Neuronal stem cell (in vitro differentiated cells): ENCODE measurements around the gene VPS36.
A peak's percentile ranks its signal among the peaks of the same experiment; 100 is the strongest.

Experiments used
- DNase-seq: peaks from one replicate; pipeline ENCODE4 v3.0.0-alpha.2; 2013; ENCODE audit warnings: low spot score
- H2AFZ ChIP-seq: one replicate; pipeline ENCODE4 v1.6.1; 2013; ENCODE audit warnings: mild to moderate bottlenecking, low read length, inconsistent platforms
- H2AK5ac ChIP-seq: 2 replicates; pipeline ENCODE4 v1.6.1; 2013; ENCODE audit warnings: low read depth, mild to moderate bottlenecking, inconsistent platforms, low read length, moderate library complexity, mixed read lengths
- H2BK120ac ChIP-seq: 2 replicates; pipeline ENCODE4 v1.6.1; 2013; ENCODE audit warnings: low read depth, mild to moderate bottlenecking, inconsistent platforms, low read length, moderate library complexity, mixed read lengths
- H2BK12ac ChIP-seq: one replicate; pipeline ENCODE4 v1.6.1; 2013; ENCODE audit warnings: low read length, inconsistent platforms
- H2BK15ac ChIP-seq: 2 replicates; pipeline ENCODE4 v1.6.1; 2013; ENCODE audit warnings: mild to moderate bottlenecking, low read length, inconsistent platforms, mixed read lengths
- H2BK5ac ChIP-seq: one replicate; pipeline ENCODE4 v1.6.1; 2013; ENCODE audit warnings: inconsistent platforms, mild to moderate bottlenecking, low read length, moderate library complexity
- H3K14ac ChIP-seq: one replicate; pipeline ENCODE4 v1.6.1; 2013; ENCODE audit warnings: low read length, inconsistent platforms
- H3K18ac ChIP-seq: 2 replicates; pipeline ENCODE4 v1.6.1; 2013; ENCODE audit warnings: low read length, inconsistent platforms
- H3K23ac ChIP-seq: 2 replicates; pipeline ENCODE4 v1.6.1; 2013; ENCODE audit warnings: low read depth, mild to moderate bottlenecking, mixed read lengths, low read length, inconsistent platforms; ENCODE audit not compliant: poor library complexity
- H3K27ac ChIP-seq: replicated peaks from 3 replicates; pipeline ENCODE4 v1.5.1; 2013; ENCODE audit warnings: low read length, inconsistent platforms
- H3K27me3 ChIP-seq, 3 experiments: 2 replicates each; pipeline ENCODE4 v1.6.1; 2013; ENCODE audit warnings: low read length in 3 of 3, mild to moderate bottlenecking in 2 of 3, inconsistent platforms in 1 of 3, low read depth in 1 of 3, mixed read lengths in 1 of 3, moderate library complexity in 1 of 3; ENCODE audit not compliant: control insufficient read depth in 3 of 3, insufficient read depth in 3 of 3
- H3K36me3 ChIP-seq, 2 donors: replicated peaks in 1 of 2; 2 replicates each; pipeline ENCODE4 v1.6.1; 2013; ENCODE audit warnings: low read length in 2 of 2; ENCODE audit not compliant: control insufficient read depth in 2 of 2, insufficient read depth in 2 of 2
- H3K4ac ChIP-seq: 2 replicates; pipeline ENCODE4 v1.6.1; 2013; ENCODE audit warnings: inconsistent platforms, mild to moderate bottlenecking, low read length, moderate library complexity
- H3K4me1 ChIP-seq, 2 donors: 1 replicate in 1 of 2; 2 replicates in 1 of 2; pipeline ENCODE4 v1.6.1; 2013; ENCODE audit warnings: low read length in 2 of 2, low read depth in 1 of 2; ENCODE audit not compliant: control insufficient read depth in 2 of 2, insufficient read depth in 1 of 2
- H3K4me2 ChIP-seq: one replicate; pipeline ENCODE4 v1.6.1; 2013; ENCODE audit warnings: mild to moderate bottlenecking, low read length, inconsistent platforms; ENCODE audit not compliant: insufficient read depth, poor library complexity, severe bottlenecking
- H3K4me3 ChIP-seq, 2 donors: 2 replicates each; pipeline ENCODE4 v1.5.1; 2013; ENCODE audit warnings: low read length in 2 of 2, mild to moderate bottlenecking in 2 of 2, inconsistent platforms in 1 of 2, moderate library complexity in 1 of 2
- H3K79me1 ChIP-seq: one replicate; pipeline ENCODE4 v1.6.1; 2013; ENCODE audit warnings: low read depth, mild to moderate bottlenecking, inconsistent platforms, low read length, moderate library complexity
- H3K9ac ChIP-seq: one replicate; pipeline ENCODE4 v1.6.1; 2013; ENCODE audit warnings: mild to moderate bottlenecking, low read depth, low read length, inconsistent platforms; ENCODE audit not compliant: poor library complexity
- H3K9me3 ChIP-seq, 2 donors: replicated peaks in 1 of 2; 2 replicates each; pipeline versions ENCODE3 to v1.6.1; 2013; ENCODE audit warnings: low read length in 2 of 2, mild to moderate bottlenecking in 2 of 2, inconsistent platforms in 1 of 2, low read depth in 1 of 2, mixed read lengths in 1 of 2, moderate library complexity in 1 of 2; ENCODE audit not compliant: control insufficient read depth in 2 of 2, insufficient read depth in 1 of 2
- H4K8ac ChIP-seq: one replicate; pipeline ENCODE4 v1.6.1; 2013; ENCODE audit warnings: low read depth, mild to moderate bottlenecking, inconsistent platforms, low read length, moderate library complexity
- H4K91ac ChIP-seq: one replicate; pipeline ENCODE4 v1.6.1; 2013; ENCODE audit warnings: low read length, low read depth, mild to moderate bottlenecking, inconsistent platforms; ENCODE audit not compliant: poor library complexity
- WGBS, 2 donors: extraction: QIAGEN DNeasy Blood & Tissue Kit; methylation state at CpG; one replicate each; pipeline ENCODE4 v1.1.7; 2013; ENCODE audit warnings: missing lambda C conversion rate in 2 of 2, mixed read lengths in 1 of 2; ENCODE audit not compliant: insufficient read length in 2 of 2, insufficient replicate concordance in 1 of 2; ENCODE audit errors: extremely low coverage in 2 of 2; 5-methylcytosine and 5-hydroxymethylcytosine counted together

The VPS36 gene

DNA sequence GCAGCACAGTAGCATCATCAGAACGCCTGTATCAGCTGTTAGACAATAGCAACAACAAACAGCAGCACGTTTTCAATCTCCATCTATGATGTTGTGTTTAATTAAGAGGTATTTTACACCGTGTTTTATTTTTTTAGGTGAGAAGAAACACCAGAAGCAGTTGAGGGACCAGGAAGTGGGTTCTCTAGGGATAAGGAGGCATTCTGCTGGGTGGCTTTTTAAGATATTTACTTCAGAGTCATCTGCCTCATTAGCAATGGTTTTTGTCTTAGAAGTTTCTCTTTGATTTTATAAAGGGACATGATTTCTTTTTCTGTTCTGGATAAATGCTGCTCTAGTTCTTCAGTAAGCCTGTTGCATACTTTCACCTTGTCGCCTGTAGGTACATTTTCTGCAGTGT lies 13.1 kb upstream of the VPS36 start:
- Histone ChIP-seq H3K23ac (no peak overlapping the region), H4K91ac (no peak overlapping the region), H2BK15ac (no peak overlapping the region), H3K4me3 (no peak overlapping the region), H2BK120ac (no peak overlapping the region), H3K36me3 (peaks cover 25 to 98% of the 10 kb centered on the region in 2 donors), H3K18ac (no peak overlapping the region), H2BK5ac (no peak overlapping the region), H3K4me2 (no peak overlapping the region), H3K9ac (no peak overlapping the region), H3K4ac (no peak overlapping the region), H3K4me1 (no peaks in the 10 kb centered on the region), H3K27me3 (no peaks in the 10 kb centered on the region), H3K79me1 (no peaks in the 10 kb centered on the region), H2AFZ (no peak overlapping the region), H3K9me3 (peaks cover 0 to 8% of the 10 kb centered on the region in 2 donors), H2BK12ac (no peak overlapping the region), H2AK5ac (no peak overlapping the region), H4K8ac (no peak overlapping the region), H3K27ac (no peak overlapping the region), H3K14ac (no peak overlapping the region)
- DNase-seq = no peak
- WGBS, 2 donors = no CpG with 5 or more reads among the region's 4 CpGs

DNA sequence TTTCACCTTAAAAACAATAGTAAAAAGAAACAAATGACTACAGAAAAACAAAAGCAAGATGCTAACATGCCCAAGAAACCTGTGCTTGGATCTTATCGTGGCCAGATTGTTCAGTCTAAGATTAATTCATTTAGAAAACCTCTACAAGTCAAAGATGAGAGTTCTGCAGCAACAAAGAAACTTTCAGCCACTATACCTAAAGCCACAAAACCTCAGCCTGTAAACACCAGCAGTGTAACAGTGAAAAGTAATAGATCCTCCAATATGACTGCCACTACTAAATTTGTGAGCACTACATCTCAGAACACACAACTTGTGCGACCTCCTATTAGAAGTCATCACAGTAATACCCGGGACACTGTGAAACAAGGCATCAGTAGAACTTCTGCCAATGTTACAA lies 10.8 kb upstream of the VPS36 start:
- H3K23ac ChIP-seq = no peak overlapping the region
- H3K14ac ChIP-seq = no peak overlapping the region
- H2BK12ac ChIP-seq = no peak overlapping the region
- no peak overlapping the region for H3K4me3 ChIP-seq
- no peak overlapping the region for H2BK120ac ChIP-seq
- H3K79me1 ChIP-seq = no peaks in the 10 kb centered on the region
- H3K27me3 ChIP-seq = no peaks in the 10 kb centered on the region
- H2BK5ac ChIP-seq = no peak overlapping the region
- DNase-seq = no peak
- peaks cover 23 to 98% of the 10 kb centered on the region in 2 donors for H3K36me3 ChIP-seq
- H3K18ac ChIP-seq = no peak overlapping the region
- H4K8ac ChIP-seq = no peak overlapping the region
- no peak overlapping the region for H2AFZ ChIP-seq
- H3K4ac ChIP-seq = no peak overlapping the region
- no peak overlapping the region for H3K4me2 ChIP-seq
- H3K4me1 ChIP-seq = no peaks in the 10 kb centered on the region
- H2BK15ac ChIP-seq = no peak overlapping the region
- no peak overlapping the region for H2AK5ac ChIP-seq
- no peak overlapping the region for H4K91ac ChIP-seq
- H3K9ac ChIP-seq = no peak overlapping the region
- H3K27ac ChIP-seq = no peak overlapping the region
- WGBS, 2 donors = no CpG with 5 or more reads among the region's 3 CpGs
- peaks cover 0 to 1% of the 10 kb centered on the region in 2 donors for H3K9me3 ChIP-seq

DNA sequence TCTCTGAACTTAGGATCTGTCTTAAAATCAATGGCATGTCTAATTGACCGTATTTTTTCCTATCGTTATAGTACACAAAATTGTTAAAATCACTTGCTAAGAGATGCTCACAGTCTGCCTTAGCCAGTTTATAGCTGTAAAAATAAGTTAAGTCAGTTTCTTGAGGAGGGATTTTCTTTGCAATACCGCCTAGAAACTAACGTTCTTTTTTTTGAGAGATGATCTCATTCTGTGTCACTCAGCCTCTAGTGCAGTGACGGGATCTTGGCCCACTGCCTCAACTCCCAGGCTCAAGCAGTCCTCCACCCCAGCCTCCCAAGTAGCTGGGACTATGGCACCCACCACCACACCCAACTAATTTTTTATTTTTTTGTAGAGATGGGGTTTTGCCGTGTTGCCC lies 9.2 kb upstream of the VPS36 start:
- Histone ChIP-seq H2BK15ac (no peak overlapping the region), H3K4ac (no peak overlapping the region), H2BK120ac (no peak overlapping the region), H3K4me3 (no peak overlapping the region), H3K36me3 (peaks cover 23 to 83% of the 10 kb centered on the region in 2 donors), H3K4me2 (no peak overlapping the region), H2BK12ac (no peak overlapping the region), H3K9ac (no peak overlapping the region), H3K79me1 (no peaks in the 10 kb centered on the region), H3K9me3 (no peaks in the 10 kb centered on the region), H4K8ac (no peak overlapping the region), H3K27ac (no peak overlapping the region), H2BK5ac (no peak overlapping the region), H3K14ac (no peak overlapping the region), H3K27me3 (no peaks in the 10 kb centered on the region), H3K18ac (no peak overlapping the region), H2AK5ac (no peak overlapping the region), H4K91ac (no peak overlapping the region), H3K4me1 (no peaks in the 10 kb centered on the region), H2AFZ (no peak overlapping the region), H3K23ac (no peak overlapping the region)
- WGBS, 2 donors = no CpG with 5 or more reads among the region's 6 CpGs
- DNase-seq = no peak

- WGBS, 2 donors = no CpG with 5 or more reads among the region's 37 CpGs
- peak overlapping the region; percentile 17 for H4K91ac ChIP-seq
Observed at GRCh38 chr13:52455677-52456041, 5.2 kb upstream of the VPS36 start.

More at GRCh38 chr13:52455677-52456041, 5.2 kb upstream of the VPS36 start:
- H2BK5ac ChIP-seq = peak overlapping the region; percentile 98
- peak overlapping the region; percentile 82 for H3K27ac ChIP-seq
- peak overlapping the region; percentile 51 for H3K4me2 ChIP-seq
- no peaks in the 10 kb centered on the region for H3K79me1 ChIP-seq
- H3K4me3 ChIP-seq = peak overlapping the region; percentile 91 to 97
- no peaks in the 10 kb centered on the region for H3K9me3 ChIP-seq
- peak overlapping the region; percentile 96 for H3K9ac ChIP-seq
- peak overlapping the region; percentile 58 for H2AK5ac ChIP-seq
- H3K14ac ChIP-seq = peak overlapping the region; percentile 85
- H2BK120ac ChIP-seq = no peak overlapping the region
- peak; percentile 76 for DNase-seq
- H3K4ac ChIP-seq = no peak overlapping the region
- H3K36me3 ChIP-seq = peaks cover 11 to 43% of the 10 kb centered on the region in 2 donors
- peaks cover 3% of the 10 kb centered on the region in 2 donors for H3K4me1 ChIP-seq
- peak overlapping the region; percentile 92 for H2AFZ ChIP-seq
- peak overlapping the region; percentile 94 for H3K23ac ChIP-seq
- H4K8ac ChIP-seq = peak overlapping the region; percentile 9
- peak overlapping the region; percentile 79 for H2BK15ac ChIP-seq
- no peaks in the 10 kb centered on the region for H3K27me3 ChIP-seq
- H2BK12ac ChIP-seq = no peak overlapping the region
- H3K18ac ChIP-seq = peak overlapping the region; percentile 99
